Endothelial cell (in vitro differentiated cells): ENCODE measurements around the gene MOB2. TPM values are rescaled to one million over a fixed set of nuclear protein-coding genes. Genes with fewer than 3 reads are reported as not detected.

ENCODE experiments used
- DNase-seq: peaks from one replicate; pipeline ENCODE4 v3.0.0; 2021; ENCODE audit warnings: low spot score
- H3K27ac Mint-ChIP-seq: one replicate; pipeline ENCODE4 v1.8.0; 2021; ENCODE audit warnings: mixed read lengths, inconsistent platforms; ENCODE audit not compliant: unreplicated experiment
- H3K27me3 Mint-ChIP-seq: one replicate; pipeline ENCODE4 v1.8.0; 2021; ENCODE audit warnings: mild to moderate bottlenecking, moderate library complexity, mixed read lengths, inconsistent platforms; ENCODE audit not compliant: unreplicated experiment
- H3K36me3 Mint-ChIP-seq: one replicate; pipeline ENCODE4 v1.8.0; 2021; ENCODE audit warnings: mild to moderate bottlenecking, low read depth, mixed read lengths, inconsistent platforms; ENCODE audit not compliant: unreplicated experiment
- H3K4me1 Mint-ChIP-seq: one replicate; pipeline ENCODE4 v1.8.0; 2021; ENCODE audit warnings: mild to moderate bottlenecking, mixed read lengths, inconsistent platforms; ENCODE audit not compliant: unreplicated experiment
- H3K4me3 Mint-ChIP-seq: one replicate; pipeline ENCODE4 v1.8.0; 2021; ENCODE audit warnings: mild to moderate bottlenecking, mixed read lengths, inconsistent platforms; ENCODE audit not compliant: unreplicated experiment
- H3K9me3 Mint-ChIP-seq: one replicate; pipeline ENCODE4 v1.8.0; 2021; ENCODE audit warnings: mixed read lengths, inconsistent platforms; ENCODE audit not compliant: unreplicated experiment
- CTCF ChIP-seq: fragments of 200-600 bp; sonication (generic); IDR thresholded peaks from one replicate; pipeline ENCODE4 v1.5.0; 2021; ENCODE audit warnings: antibody characterized with exemption; ENCODE audit not compliant: unreplicated experiment
- total RNA-seq: library from RNA; stranded (reverse); fragmentation: NEBNext Ultra II Directional; extraction: Animal tissue kit (Norgen Biotek cat#: 25700); gene quantifications from one replicate; pipeline ENCODE4 v1.2.1, GENCODE V29; 2021; ENCODE audit not compliant: unreplicated experiment

Gene MOB2
- total RNA-seq, 1 donor from 2014 or later = 37.5 TPM

- Mint-ChIP-seq H3K36me3 (peaks cover under 1% of the 10 kb centered on the region), H3K4me1 (peaks cover 12% of the 10 kb centered on the region), H3K9me3 (no peaks in the 10 kb centered on the region), H3K27me3 (peaks cover 5% of the 10 kb centered on the region), H3K27ac (no peak overlapping the region), H3K4me3 (no peak overlapping the region)
- DNase-seq = no peak
- TF ChIP-seq CTCF = no peak
Measured at GRCh38 chr11:1504138-1504537, 17.6 kb upstream of the MOB2 start.

GRCh38 chr11:1503708-1504104, 17.1 kb upstream of the MOB2 start:
- Mint-ChIP-seq H3K4me1 (peaks cover 12% of the 10 kb centered on the region), H3K36me3 (peaks cover 5% of the 10 kb centered on the region), H3K27ac (no peak overlapping the region), H3K9me3 (no peaks in the 10 kb centered on the region), H3K27me3 (peaks cover 9% of the 10 kb centered on the region), H3K4me3 (no peak overlapping the region)
- TF ChIP-seq CTCF = no peak
- DNase-seq = no peak

- no peak for TF ChIP-seq CTCF
- Mint-ChIP-seq H3K9me3 (no peaks in the 10 kb centered on the region), H3K27me3 (peaks cover 9% of the 10 kb centered on the region), H3K27ac (no peak overlapping the region), H3K4me1 (peaks cover 12% of the 10 kb centered on the region), H3K4me3 (no peak overlapping the region), H3K36me3 (peaks cover 5% of the 10 kb centered on the region)
- DNase-seq = no peak
Measured at GRCh38 chr11:1502954-1503707, 16.6 kb upstream of the MOB2 start.

- DNase-seq = no peak
- no peak for TF ChIP-seq CTCF
- no peaks in the 10 kb centered on the region for H3K9me3 Mint-ChIP-seq
- peaks cover 9% of the 10 kb centered on the region for H3K27me3 Mint-ChIP-seq
- H3K27ac Mint-ChIP-seq = no peak overlapping the region
- no peak overlapping the region for H3K4me3 Mint-ChIP-seq
- peaks cover 5% of the 10 kb centered on the region for H3K36me3 Mint-ChIP-seq
- H3K4me1 Mint-ChIP-seq = peaks cover 8% of the 10 kb centered on the region
Measured at GRCh38 chr11:1502168-1502953, 15.8 kb upstream of the MOB2 start.
